C4-2B (cell line): Measurements from ENCODE around the gene ITGBL1.

Source experiments
- CTCF ChIP-seq: fragments of 450-650 bp; conservative IDR thresholded peaks from 2 replicates; pipeline ENCODE4 v1.5.1; 2017; ENCODE audit warnings: mild to moderate bottlenecking
- ZFX ChIP-seq: fragments of 450-650 bp; IDR thresholded peaks from 2 replicates; pipeline ENCODE4 v1.6.1; 2017

- TF ChIP-seq CTCF (no peak), ZFX (no peak)
Observed at GRCh38 chr13:101569807-101570206, 117.3 kb downstream of the ITGBL1 start.
